ENCODE measurements around the gene LRMDA. TPM values are rescaled to one million over a fixed set of nuclear protein-coding genes. Genes with fewer than 3 reads are reported as not detected.

Gene LRMDA
- total RNA-seq, 6 experiments from 2014 or later: 0.32 TPM; not detected in 5

DNA sequence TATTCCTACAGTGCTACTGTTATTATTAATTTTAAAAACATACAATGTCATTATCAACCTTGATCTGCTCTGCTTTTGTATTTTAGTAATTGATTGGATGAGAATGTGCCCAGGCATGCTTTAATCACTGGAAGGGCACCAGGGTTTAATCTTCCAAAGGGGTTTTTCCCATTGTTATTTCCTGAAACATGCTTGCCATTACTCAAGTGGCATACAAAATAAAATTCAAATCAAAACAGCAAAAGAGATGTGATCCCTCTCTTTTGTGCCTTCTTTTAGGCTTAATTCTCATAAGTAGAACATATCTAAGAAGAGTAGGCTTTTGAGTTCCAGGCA, 963.3 kb downstream of the LRMDA start:
- H3K4me3 Mint-ChIP-seq: no peak overlapping the region
- DNase-seq: no peak
- peaks cover 40% of the 10 kb centered on the region for H3K4me1 Mint-ChIP-seq (ENCODE audit: low read depth)
- TF ChIP-seq, protein P1, sequence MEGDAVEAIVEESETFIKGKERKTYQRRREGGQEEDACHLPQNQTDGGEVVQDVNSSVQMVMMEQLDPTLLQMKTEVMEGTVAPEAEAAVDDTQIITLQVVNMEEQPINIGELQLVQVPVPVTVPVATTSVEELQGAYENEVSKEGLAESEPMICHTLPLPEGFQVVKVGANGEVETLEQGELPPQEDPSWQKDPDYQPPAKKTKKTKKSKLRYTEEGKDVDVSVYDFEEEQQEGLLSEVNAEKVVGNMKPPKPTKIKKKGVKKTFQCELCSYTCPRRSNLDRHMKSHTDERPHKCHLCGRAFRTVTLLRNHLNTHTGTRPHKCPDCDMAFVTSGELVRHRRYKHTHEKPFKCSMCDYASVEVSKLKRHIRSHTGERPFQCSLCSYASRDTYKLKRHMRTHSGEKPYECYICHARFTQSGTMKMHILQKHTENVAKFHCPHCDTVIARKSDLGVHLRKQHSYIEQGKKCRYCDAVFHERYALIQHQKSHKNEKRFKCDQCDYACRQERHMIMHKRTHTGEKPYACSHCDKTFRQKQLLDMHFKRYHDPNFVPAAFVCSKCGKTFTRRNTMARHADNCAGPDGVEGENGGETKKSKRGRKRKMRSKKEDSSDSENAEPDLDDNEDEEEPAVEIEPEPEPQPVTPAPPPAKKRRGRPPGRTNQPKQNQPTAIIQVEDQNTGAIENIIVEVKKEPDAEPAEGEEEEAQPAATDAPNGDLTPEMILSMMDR (IDR thresholded peaks at IDR 0.05): no peak
- no peaks in the 10 kb centered on the region for H3K27me3 Mint-ChIP-seq (ENCODE audit: insufficient read depth)
- H3K27ac Mint-ChIP-seq: no peak overlapping the region
- no peaks in the 10 kb centered on the region for H3K9me3 Mint-ChIP-seq
- H3K36me3 Mint-ChIP-seq (ENCODE audit: low read depth): no peaks in the 10 kb centered on the region

DNA sequence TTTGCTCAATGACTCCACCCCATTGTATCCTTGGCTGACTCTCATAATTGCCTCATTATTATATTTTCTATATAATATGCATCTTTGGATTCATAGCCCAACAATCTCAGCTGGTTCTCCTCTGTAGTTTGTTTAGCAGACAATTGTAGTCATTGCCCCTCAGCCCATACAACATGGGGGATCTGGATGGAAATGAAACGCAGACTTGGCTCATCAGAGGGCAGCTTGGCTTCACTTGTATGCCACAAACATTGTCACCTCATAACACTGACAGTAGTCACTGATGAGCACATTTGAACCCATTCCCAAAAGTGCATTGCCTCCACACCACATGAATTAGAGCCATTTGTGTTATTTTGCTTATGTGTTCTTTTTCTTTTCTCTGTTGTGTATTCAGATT, 963.8 kb downstream of the LRMDA start:
- Mint-ChIP-seq H3K27me3 (ENCODE audit: insufficient read depth) (no peaks in the 10 kb centered on the region), H3K27ac (no peak overlapping the region), H3K9me3 (no peaks in the 10 kb centered on the region), H3K4me1 (ENCODE audit: low read depth) (peaks cover 46% of the 10 kb centered on the region), H3K4me3 (no peak overlapping the region), H3K36me3 (ENCODE audit: low read depth) (no peaks in the 10 kb centered on the region)
- no peak for DNase-seq
- TF ChIP-seq, protein P1 (IDR thresholded peaks at IDR 0.05): no peak

DNA sequence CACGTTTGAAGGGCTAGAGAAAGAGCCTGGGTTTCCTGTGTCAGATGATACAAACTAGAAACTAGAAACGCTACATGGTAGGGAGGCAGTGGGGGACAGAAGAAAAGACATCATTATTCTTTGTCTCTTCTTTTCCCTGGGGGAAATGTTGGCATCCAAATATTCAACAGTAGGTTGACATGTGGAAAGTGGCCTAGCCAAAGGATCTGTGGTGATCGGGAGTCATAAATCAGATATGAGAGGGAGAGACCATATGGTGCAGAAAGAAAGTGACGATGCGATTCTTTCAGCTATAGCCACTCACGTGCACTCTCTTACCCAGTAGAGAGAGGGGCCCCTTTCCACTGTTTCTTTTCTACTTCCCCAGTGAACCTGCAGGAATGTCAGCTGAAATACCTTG, 964.7 kb downstream of the LRMDA start:
- DNase-seq: no peak
- Mint-ChIP-seq H3K4me1 (ENCODE audit: low read depth) (peaks cover 55% of the 10 kb centered on the region), H3K27me3 (ENCODE audit: insufficient read depth) (no peaks in the 10 kb centered on the region), H3K9me3 (no peaks in the 10 kb centered on the region), H3K27ac (no peak overlapping the region), H3K36me3 (ENCODE audit: low read depth) (no peaks in the 10 kb centered on the region), H3K4me3 (no peak overlapping the region)
- TF ChIP-seq, protein P1 (IDR thresholded peaks at IDR 0.05): no peak

GRCh38 chr10:76397181-76398042, 966.0 kb downstream of the LRMDA start:
- no peak overlapping the region for H3K4me3 Mint-ChIP-seq
- H3K27ac Mint-ChIP-seq: peak overlapping the region; percentile 68
- no peaks in the 10 kb centered on the region for H3K36me3 Mint-ChIP-seq (ENCODE audit: low read depth)
- H3K27me3 Mint-ChIP-seq (ENCODE audit: insufficient read depth): no peaks in the 10 kb centered on the region
- H3K9me3 Mint-ChIP-seq: no peaks in the 10 kb centered on the region
- DNase-seq: no peak
- TF ChIP-seq, protein P1 (IDR thresholded peaks at IDR 0.05): no peak
- H3K4me1 Mint-ChIP-seq (ENCODE audit: low read depth): peaks cover 61% of the 10 kb centered on the region

DNA sequence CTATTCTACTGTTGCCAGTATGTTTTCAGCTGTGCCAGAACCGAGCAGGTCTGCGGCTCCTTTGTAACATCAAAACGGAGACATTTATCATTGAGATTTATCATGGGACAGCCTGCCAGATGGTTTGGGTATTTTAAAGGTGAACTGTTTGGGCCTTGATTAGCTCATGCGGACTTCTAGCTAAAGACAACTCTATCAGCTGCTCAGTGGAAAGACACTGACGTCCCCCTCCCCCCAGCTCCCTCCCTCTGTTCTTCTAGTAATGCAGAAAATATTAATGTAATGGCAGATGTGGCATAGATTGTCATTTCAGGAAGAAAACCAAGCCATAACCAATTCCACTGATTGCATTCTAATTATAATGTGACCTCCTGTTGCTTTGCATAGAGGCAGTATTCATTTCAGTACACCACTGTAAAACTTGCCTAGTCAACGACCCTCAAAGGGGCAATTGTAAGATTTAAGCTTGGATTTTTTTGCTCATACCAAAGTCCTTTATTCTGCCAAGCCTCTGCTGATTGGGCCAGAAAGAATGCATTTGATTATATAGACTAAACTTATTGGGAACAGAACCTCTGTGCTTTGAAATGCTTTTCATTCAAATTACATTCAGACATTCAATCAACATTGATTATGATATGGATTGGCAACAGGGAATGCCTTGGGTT, 966.8 kb downstream of the LRMDA start:
- TF ChIP-seq, protein P1 (IDR thresholded peaks at IDR 0.05): no peak
- H3K27ac Mint-ChIP-seq: no peak overlapping the region
- no peaks in the 10 kb centered on the region for H3K27me3 Mint-ChIP-seq (ENCODE audit: insufficient read depth)
- no peaks in the 10 kb centered on the region for H3K9me3 Mint-ChIP-seq
- DNase-seq: no peak
- no peaks in the 10 kb centered on the region for H3K36me3 Mint-ChIP-seq (ENCODE audit: low read depth)
- peaks cover 61% of the 10 kb centered on the region for H3K4me1 Mint-ChIP-seq (ENCODE audit: low read depth)
- no peak overlapping the region for H3K4me3 Mint-ChIP-seq
